Measurements from ENCODE around the gene SIX3. TPM values are rescaled to one million over a fixed set of nuclear protein-coding genes. Genes with fewer than 3 reads are reported as not detected.

Gene SIX3
- total RNA-seq, 2 donors from 2014 or later: 1.9 to 5.7 TPM

DNA sequence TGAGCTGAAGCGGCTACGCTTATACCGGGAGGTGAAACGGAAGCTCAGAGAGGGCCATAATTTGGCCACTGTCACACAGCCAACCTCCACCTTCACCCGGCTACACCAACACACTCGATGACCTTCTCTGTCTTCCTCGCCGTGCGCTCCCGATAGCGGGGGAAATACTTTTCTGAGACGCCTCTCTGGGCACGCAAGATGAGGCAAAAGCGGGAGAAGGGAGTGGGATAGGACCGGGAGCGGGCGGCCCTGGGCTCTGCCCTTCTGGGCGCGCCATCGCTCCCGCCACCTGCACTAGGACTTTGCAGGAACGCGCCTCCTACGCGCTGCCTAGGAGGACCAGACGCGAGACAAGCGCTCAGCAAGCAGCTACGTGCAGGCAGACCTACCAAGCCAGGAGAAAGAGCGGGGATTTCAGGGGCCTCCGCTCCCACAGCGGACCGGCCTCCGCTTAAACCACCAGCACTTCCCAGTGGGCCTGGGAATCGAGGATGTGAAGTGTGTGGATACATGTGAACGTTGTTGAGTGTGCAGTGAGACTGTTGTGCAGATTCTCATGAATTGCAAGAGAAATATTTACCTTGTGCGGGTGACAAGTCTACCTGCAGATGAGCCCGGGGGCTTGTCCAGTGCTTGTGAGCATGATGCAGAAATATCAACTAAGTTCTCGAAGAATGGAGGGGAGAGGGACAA, 11.4 kb downstream of the SIX3 start:
- peak; percentile 74 for DNase-seq

GRCh38 chr2:44953499-44953883, 12.0 kb downstream of the SIX3 start:
- Histone ChIP-seq H3K27me3 (ENCODE audit: control insufficient read depth, insufficient read depth, low read length, poor library complexity, severe bottlenecking) (peaks cover 99% of the 10 kb centered on the region), H3K36me3 (ENCODE audit: control insufficient read depth, insufficient read depth, low read length) (no peaks in the 10 kb centered on the region), H3K9me3 (ENCODE audit: control insufficient read depth, low read length) (no peaks in the 10 kb centered on the region), H3K4me1 (ENCODE audit: control insufficient read depth, insufficient read depth, low read length) (peaks cover 14% of the 10 kb centered on the region), H3K9ac (ENCODE audit: extremely low read depth, low read length, poor library complexity, severe bottlenecking) (no peak overlapping the region), H3K27ac (ENCODE audit: low read depth, low read length) (no peak overlapping the region), H3K4me3 (ENCODE audit: low read length) (no peak overlapping the region)
- Mint-ChIP-seq H3K9me3 (no peaks in the 10 kb centered on the region), H3K4me3 (peak overlapping the region; percentile 43), H3K36me3 (ENCODE audit: low read depth) (no peaks in the 10 kb centered on the region), H3K27ac (no peak overlapping the region), H3K27me3 (ENCODE audit: insufficient read depth) (peaks cover 96% of the 10 kb centered on the region), H3K4me1 (peaks cover 36% of the 10 kb centered on the region)
- no peak for TF ChIP-seq CTCF (conservative IDR thresholded peaks at IDR 0.05)
- DNase-seq: peak; percentile 40
- 29 to 30% methylated on average over 6 to 8 of the region's 8 CpGs for WGBS, 2 experiments (ENCODE audit: insufficient coverage in 1 of 2, insufficient read length in 1 of 2)

More for the DNA sequence above, 11.4 kb downstream of the SIX3 start:
- H3K27me3 Mint-ChIP-seq (ENCODE audit: insufficient read depth): peaks cover 96% of the 10 kb centered on the region
- H3K27ac Mint-ChIP-seq: no peak overlapping the region
- 10 to 12% methylated on average over 19 to 39 of the region's 39 CpGs for WGBS, 2 experiments (ENCODE audit: insufficient coverage in 1 of 2, insufficient read length in 1 of 2)
- H3K9ac ChIP-seq (ENCODE audit: extremely low read depth, low read length, poor library complexity, severe bottlenecking): no peak overlapping the region
- H3K9me3 Mint-ChIP-seq: no peaks in the 10 kb centered on the region
- H3K27ac ChIP-seq (ENCODE audit: low read depth, low read length): no peak overlapping the region
- H3K36me3 Mint-ChIP-seq (ENCODE audit: low read depth): no peaks in the 10 kb centered on the region
- H3K4me1 Mint-ChIP-seq: peaks cover 36% of the 10 kb centered on the region
- no peaks in the 10 kb centered on the region for H3K9me3 ChIP-seq (ENCODE audit: control insufficient read depth, low read length)
- no peaks in the 10 kb centered on the region for H3K36me3 ChIP-seq (ENCODE audit: control insufficient read depth, insufficient read depth, low read length)
- TF ChIP-seq CTCF (conservative IDR thresholded peaks at IDR 0.05): no peak
- peak overlapping the region; percentile 69 for H3K4me3 ChIP-seq (ENCODE audit: low read length)
- H3K4me1 ChIP-seq (ENCODE audit: control insufficient read depth, insufficient read depth, low read length): peaks cover 14% of the 10 kb centered on the region
- H3K27me3 ChIP-seq (ENCODE audit: control insufficient read depth, insufficient read depth, low read length, poor library complexity, severe bottlenecking): peaks cover 100% of the 10 kb centered on the region
- H3K4me3 Mint-ChIP-seq: peak overlapping the region; percentile 43

DNA sequence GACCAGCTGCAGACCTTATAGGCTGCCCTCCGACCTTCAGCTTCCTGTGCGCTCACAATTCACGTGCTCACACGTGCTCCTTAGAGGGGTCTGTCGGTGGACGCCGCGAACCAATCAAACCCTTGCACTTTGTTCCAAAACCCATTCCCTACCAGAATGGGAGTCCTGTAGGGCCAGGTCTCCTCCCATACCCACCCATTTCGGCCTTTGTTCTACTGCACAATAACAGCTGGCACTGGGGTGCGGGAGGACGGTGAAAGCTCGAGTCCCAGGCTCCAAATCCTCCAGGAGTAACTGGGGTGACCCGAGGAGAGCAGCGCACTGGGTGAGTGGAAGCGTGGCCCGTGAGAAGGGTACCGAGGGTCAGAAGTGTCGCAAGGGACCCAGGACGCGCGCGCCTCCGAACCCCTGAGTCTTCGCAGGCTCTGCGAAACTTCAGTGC, 13.0 kb downstream of the SIX3 start:
- H3K4me1 Mint-ChIP-seq: peaks cover 29% of the 10 kb centered on the region
- Histone ChIP-seq H3K4me1 (ENCODE audit: control insufficient read depth, insufficient read depth, low read length) (peaks cover 14% of the 10 kb centered on the region), H3K4me3 (ENCODE audit: low read length) (peak overlapping the region; percentile 74), H3K36me3 (ENCODE audit: control insufficient read depth, insufficient read depth, low read length) (no peaks in the 10 kb centered on the region), H3K9me3 (ENCODE audit: control insufficient read depth, low read length) (no peaks in the 10 kb centered on the region), H3K9ac (ENCODE audit: extremely low read depth, low read length, poor library complexity, severe bottlenecking) (no peak overlapping the region), H3K27ac (ENCODE audit: low read depth, low read length) (no peak overlapping the region), H3K27me3 (ENCODE audit: control insufficient read depth, insufficient read depth, low read length, poor library complexity, severe bottlenecking) (peaks cover 89% of the 10 kb centered on the region)
- no peak for TF ChIP-seq CTCF (conservative IDR thresholded peaks at IDR 0.05)
- H3K27ac Mint-ChIP-seq: no peak overlapping the region
- H3K9me3 Mint-ChIP-seq: no peaks in the 10 kb centered on the region
- 16 to 20% methylated on average over 20 to 25 of the region's 25 CpGs for WGBS, 2 experiments (ENCODE audit: insufficient coverage in 1 of 2, insufficient read length in 1 of 2)
- H3K27me3 Mint-ChIP-seq (ENCODE audit: insufficient read depth): peaks cover 93% of the 10 kb centered on the region
- no peaks in the 10 kb centered on the region for H3K36me3 Mint-ChIP-seq (ENCODE audit: low read depth)
- peak overlapping the region; percentile 48 for H3K4me3 Mint-ChIP-seq
- peak; percentile 64 for DNase-seq

Measured in endodermal cell (in vitro differentiated cells).